A172 (cell line): Measurements from ENCODE around the gene TENM4. TPM values are rescaled to one million over a fixed set of nuclear protein-coding genes. Genes with fewer than 3 reads are reported as not detected.

Source experiments
- DNase-seq: peaks from one replicate; pipeline ENCODE4 v3.0.0-alpha.2; 2015; ENCODE audit warnings: low spot score
- total RNA-seq: library from RNA; depleted of rRNA; stranded (reverse); fragments of >200 nt; shearing (Covaris generic); gene quantifications from 2 replicates; pipeline ENCODE4 v1.2.3, GENCODE V29; 2014

The TENM4 gene
- total RNA-seq, 1 experiment from 2014 or later, result 0.91 TPM

GRCh38 chr11:79119491-79120284 is 321.1 kb downstream of the TENM4 start:
- DNase-seq, result no peak

GRCh38 chr11:79117488-79117887 is 323.3 kb downstream of the TENM4 start:
- DNase-seq, result no peak

- DNase-seq, result no peak
Observed at GRCh38 chr11:79116600-79116999, 324.2 kb downstream of the TENM4 start.

DNA sequence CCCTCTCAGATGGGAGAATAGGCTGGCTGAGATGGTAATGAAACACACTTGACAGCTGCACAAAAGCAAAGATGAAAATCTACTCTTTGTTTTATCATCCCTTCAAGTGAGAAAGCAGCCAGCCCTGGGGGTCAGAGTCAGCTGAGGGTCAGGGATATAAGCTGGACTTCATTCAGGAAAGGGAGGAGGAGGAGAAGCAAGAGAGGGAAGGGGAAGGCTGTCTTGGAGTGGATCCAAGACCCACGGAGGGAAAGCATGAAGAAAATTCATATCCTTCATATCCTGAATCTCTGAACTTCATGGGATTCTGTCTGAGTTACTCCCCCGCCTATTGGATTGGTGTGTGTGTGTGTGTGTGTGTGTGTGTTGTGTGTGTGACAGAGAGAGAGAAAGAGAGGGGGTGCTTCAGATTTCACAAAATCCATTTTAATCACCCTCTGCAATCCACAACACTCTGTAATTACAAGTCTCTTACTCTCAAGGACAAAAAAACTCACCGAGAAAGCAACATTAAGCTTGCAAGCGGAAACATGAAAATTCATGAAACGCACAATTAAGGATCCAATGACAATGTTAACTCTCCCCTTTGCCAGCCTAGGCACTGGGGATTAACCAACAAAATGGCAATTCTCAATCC is 327.7 kb downstream of the TENM4 start:
- DNase-seq, result no peak

GRCh38 chr11:79110796-79111195 is 330.0 kb downstream of the TENM4 start:
- no peak for DNase-seq

- DNase-seq, result no peak
Observed at GRCh38 chr11:79110321-79110720, 330.5 kb downstream of the TENM4 start.

- DNase-seq, result no peak
Observed at GRCh38 chr11:79108851-79109250, 332.0 kb downstream of the TENM4 start.

DNA sequence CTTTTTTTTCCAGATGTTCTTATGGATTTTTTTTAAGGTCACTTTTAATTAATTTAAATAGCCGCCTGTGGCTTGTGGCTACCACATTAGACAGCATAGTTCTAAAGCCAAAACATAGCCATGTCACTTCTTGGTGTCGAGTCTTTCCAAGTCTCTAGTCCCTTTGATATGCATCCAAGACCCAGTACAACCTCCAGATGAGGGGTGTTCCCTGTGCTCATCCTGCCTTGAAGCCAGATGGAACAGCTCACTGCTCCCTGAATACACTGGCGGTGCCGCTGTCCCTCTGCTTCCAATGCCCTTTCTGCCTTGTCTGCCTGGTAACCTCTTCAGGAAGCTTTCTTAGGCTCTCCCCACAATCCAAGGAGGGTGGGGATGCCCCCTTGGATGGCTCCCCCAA is 338.0 kb downstream of the TENM4 start:
- DNase-seq, result no peak

GRCh38 chr11:79101656-79102055 is 339.2 kb downstream of the TENM4 start:
- no peak for DNase-seq

DNA sequence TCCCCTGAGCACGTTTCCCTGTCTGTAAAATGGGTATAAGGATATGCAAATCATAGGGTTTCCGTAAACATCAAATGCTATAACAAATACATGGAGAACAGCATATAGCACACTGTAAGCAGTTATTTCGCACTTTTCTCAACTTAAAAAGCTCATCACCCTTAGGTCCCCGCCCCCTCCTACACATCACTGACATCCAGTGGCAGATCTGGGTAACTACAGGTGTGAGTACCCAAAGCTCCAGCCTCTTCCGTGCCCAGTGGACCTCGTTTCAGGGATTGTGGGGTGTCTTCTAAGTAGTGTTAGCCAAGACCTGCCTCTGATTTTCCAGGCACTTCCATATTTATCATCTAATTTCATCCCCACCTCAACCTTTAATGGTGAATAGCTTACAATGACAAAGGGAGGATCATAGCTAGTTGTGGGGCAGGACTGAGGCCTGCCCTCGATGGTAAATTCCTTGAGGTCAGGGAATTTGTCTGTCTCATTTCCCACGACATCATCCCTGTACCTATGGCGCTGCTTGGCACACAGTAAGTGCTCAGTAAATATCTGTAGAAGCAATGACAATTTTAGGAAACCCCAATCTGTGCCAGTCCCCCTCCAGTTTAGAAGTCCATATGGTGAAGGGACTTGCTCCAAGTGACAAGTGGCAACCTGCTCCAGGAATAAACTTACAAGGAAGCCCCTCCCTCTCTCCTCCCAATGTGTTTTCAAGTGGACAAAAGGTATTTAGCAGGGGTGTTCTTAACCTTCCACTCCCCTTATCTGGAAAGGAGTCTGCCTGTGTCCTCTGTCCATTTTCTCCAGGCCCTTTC is 340.5 kb downstream of the TENM4 start:
- peak; percentile 61 for DNase-seq

GRCh38 chr11:79098146-79098545 is 342.7 kb downstream of the TENM4 start:
- no peak for DNase-seq

- no peak for DNase-seq
Observed at GRCh38 chr11:79097246-79097875, 343.5 kb downstream of the TENM4 start.

DNA sequence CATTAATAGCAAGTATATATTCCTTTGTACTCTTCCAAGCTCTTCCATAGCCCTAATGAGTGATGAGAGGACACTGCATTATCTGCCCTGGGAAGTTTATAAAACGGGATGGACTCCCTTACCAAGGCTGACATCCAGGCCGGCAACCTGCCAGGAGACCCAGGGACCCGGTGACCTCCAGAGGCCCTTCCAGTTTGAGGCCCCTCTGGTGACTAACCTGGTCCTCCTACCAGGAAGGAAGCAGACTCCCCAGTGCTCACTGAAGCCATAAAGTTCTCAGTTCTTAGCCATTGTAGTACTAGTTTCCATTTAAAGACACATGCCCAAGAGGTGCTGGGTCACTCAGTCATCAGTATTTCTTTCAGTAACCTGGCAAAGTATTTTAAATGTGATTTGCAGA is 345.4 kb downstream of the TENM4 start:
- no peak for DNase-seq

GRCh38 chr11:79094616-79095015 is 346.2 kb downstream of the TENM4 start:
- no peak for DNase-seq

DNA sequence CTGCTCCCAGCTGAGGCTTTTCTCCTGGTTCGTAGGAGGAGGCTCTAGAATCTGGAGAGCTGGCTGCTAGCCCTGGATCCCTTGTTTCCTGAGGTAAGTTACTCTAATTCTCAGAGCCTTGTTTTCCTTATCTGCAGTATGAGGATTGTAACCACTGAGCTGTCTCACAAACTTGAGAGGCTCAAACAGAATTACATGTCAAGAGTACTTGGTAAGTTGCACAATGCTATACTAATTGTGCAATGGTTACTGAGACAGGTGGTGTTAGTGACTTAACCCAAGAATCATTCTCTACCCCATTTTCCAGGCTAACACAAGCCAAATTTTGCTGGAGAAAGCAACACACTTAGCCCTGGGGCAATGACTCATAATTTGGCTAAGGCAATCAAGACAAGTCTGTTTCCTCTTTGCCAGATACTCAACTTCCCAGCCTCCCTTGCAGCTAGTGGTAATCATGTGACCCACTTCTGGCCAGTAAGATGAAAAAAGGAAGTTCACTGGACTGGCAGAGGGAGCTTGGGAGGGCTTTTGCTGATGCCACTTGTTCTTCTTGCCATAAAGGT is 348.0 kb downstream of the TENM4 start:
- DNase-seq, result peak; percentile 83

DNA sequence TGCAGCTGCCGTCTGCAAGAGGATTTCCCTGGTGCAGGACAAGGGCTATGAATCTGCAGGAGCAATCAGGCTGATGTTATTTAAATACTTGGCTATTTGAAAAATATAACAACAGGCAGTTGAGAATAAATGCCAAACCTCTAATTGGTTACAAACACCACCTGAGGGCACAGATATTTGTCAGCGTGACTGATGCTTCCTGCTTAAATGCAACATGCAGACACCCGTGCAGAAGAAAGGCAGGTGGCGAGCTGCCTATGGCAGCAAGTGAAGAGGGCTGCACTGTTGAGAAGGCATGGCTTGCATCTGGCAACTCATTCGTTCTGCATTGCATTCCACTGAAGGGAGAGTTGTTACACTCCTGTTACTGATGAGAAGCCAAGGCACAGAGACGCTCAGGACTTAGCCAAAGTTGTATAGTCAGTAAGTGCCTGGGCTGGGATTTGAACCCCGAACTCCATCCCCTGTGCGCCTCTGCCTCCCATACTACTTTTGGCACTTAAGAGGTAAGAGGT is 350.6 kb downstream of the TENM4 start:
- no peak for DNase-seq

DNA sequence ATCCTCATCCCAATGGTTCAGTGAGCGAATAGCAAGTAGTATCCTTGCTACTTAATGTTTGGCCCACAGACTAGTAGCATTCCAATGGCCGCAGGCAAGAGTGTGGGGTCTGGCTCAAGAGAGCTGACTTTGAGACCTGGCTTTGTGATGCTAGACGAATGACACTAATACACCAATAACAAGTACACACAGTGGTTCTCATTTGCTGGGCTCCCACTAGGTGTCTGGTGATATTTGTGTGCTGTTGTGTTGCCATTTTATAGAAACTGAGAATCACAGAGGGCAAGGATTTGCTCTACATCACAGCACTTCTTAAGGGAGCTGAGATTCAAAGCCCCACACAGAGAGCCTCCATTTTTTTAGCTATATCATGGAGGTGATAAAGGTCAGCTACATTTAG is 351.2 kb downstream of the TENM4 start:
- no peak for DNase-seq

- DNase-seq, result no peak
Observed at GRCh38 chr11:79088967-79089366, 351.9 kb downstream of the TENM4 start.

DNA sequence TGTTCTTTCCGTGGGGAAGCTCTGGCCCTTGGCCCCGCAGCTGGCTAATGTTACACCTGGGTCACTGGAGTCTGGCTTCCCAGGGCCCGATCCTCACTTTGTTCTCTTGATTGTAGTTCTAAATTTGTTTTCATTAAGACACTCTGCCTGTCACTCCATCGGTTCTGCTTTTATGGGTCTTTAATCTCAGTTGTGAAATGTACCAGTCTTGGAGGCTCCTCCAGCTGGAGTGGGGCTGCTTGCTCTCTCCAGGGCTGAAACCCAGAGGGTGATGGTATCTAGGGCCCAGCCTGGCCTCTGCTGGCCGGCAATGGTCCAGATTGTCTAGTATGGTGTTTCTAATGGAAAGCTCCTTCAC is 352.9 kb downstream of the TENM4 start:
- DNase-seq, result no peak

DNA sequence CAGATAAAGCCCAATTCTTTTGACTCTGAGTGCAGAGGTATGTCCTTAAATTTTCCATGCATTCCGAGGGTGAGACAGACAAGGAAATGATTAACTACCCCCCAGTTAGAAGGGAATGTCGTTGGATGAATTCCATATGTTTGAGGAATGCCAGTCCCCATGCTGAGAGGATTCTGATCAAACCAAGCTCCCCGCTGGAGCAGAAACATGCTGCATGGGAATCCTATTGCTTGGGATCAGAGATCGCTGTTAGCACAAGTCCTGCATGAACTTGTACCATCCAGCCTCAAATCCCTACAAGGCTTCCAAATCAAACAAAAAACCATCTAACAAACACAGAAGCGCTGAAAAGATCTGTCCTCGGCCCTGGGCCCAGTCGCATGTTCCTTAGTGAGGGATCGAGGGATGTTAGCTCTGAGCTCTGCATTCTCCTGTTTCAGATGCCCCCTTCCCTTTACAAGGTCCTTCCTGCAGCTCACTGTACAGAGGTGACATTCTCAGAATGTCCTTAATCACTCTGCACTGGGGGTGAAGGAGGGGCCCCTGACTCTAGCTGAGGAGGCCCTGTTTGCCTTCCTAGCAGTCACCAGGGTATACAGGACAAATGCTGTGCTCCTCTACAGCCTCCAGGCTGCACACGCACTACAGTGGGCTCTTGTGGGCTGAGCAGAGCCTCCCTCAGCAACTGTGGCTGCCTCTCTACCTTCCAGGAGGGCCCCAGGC is 353.4 kb downstream of the TENM4 start:
- peak; percentile 87 for DNase-seq

DNA sequence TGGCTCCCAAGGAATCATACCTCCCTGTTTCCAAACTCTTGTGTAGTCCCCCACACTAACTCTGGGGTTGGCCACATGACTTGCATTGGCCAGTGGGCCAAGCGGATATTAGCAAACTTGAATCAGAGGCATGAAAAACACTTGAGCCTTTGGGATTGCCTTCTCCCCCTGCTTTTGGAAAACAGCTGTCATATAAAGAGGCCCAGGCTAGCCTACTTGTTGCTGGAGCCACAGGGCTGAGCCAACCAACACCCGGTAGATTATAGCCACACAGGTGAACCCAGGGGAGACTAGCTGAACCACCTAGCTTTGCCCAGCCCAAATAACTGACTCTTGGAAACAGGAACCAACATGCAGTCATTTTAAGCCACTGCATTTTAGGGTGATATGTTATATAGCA is 354.8 kb downstream of the TENM4 start:
- DNase-seq, result no peak
